ENCODE results near the gene UBQLN4.

DNA sequence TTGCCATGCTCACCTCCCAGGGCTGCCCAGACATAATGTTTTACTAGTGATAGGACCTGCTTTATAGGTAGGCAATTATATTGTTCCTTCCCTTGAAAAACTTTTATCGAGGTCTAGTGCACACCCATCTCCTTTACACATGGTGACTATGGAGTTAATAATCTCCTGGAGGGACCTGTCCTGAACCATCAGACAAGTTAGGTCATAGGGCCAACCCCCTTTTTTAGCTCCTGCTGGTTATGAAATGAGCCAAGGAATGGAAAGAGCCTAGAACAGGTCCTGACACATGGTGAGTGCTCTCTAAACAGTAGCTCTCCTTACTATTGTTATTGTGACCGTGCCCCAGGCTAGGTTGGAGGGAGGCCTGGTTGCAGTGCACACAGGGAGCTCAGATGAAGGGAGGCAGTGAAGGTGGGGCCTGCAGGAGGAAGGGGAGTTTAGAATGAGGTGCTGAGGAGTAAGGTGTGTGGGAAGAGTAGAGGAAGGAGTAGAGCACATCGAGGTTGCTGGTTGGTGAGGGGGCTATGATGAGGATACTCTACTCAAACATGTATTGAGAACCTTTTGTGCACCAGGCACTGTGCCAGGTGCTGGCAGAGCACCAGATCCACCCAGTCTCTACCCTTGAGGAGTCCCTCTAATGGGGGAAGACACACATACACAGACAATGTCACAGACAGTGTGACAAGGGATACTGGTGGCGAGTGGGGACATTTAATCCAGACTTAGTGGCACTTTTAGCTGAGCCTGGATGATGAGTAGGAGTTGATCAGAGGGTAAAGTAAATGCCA is 46.8 kb upstream of the UBQLN4 start:
- TF ChIP-seq CTCF (IDR thresholded peaks at IDR 0.05) (no peak), EP300 (IDR thresholded peaks at IDR 0.05) (no peak), POLR2A (IDR thresholded peaks at IDR 0.05) (no peak)

All from tibial nerve (tissue), 4 donors.